GM18505 (cell line): ENCODE measurements around the gene ZCCHC2.

Source experiments
- ATAC-seq: cut with Tn5 transposase; IDR thresholded peaks from one replicate; pipeline ENCODE4 v1.9.1; 2021; ENCODE audit not compliant: unreplicated experiment
- POLR2A ChIP-seq: IDR thresholded peaks from 4 replicates; pipeline ENCODE4 v1.6.1; 2011; ENCODE audit warnings: borderline replicate concordance; ENCODE audit not compliant: insufficient read depth, insufficient read length; ENCODE audit errors: extremely low read depth

The ZCCHC2 gene

GRCh38 chr18:62498616-62499262 is 24.1 kb upstream of the ZCCHC2 start:
- TF ChIP-seq POLR2A: no peak
- ATAC-seq: no peak

GRCh38 chr18:62499263-62499650 is 23.6 kb upstream of the ZCCHC2 start:
- no peak for TF ChIP-seq POLR2A
- no peak for ATAC-seq

GRCh38 chr18:62500174-62500573 is 22.7 kb upstream of the ZCCHC2 start:
- no peak for ATAC-seq
- no peak for TF ChIP-seq POLR2A

- no peak for ATAC-seq
Measured at GRCh38 chr18:62500966-62501591, 21.7 kb upstream of the ZCCHC2 start.

GRCh38 chr18:62505669-62506494 is 16.9 kb upstream of the ZCCHC2 start:
- ATAC-seq: peak; percentile 94
- peak; percentile 22 for TF ChIP-seq POLR2A

More at GRCh38 chr18:62500966-62501591, 21.7 kb upstream of the ZCCHC2 start:
- no peak for TF ChIP-seq POLR2A

GRCh38 chr18:62506495-62507143 is 16.2 kb upstream of the ZCCHC2 start:
- ATAC-seq: peak; percentile 25
- TF ChIP-seq POLR2A: no peak

GRCh38 chr18:62509779-62510178 is 13.0 kb upstream of the ZCCHC2 start:
- no peak for TF ChIP-seq POLR2A
- ATAC-seq: no peak

GRCh38 chr18:62510789-62511188 is 12.0 kb upstream of the ZCCHC2 start:
- no peak for TF ChIP-seq POLR2A
- ATAC-seq: no peak

GRCh38 chr18:62512532-62512931 is 10.3 kb upstream of the ZCCHC2 start:
- TF ChIP-seq POLR2A: no peak
- no peak for ATAC-seq

GRCh38 chr18:62512996-62513395 is 9.8 kb upstream of the ZCCHC2 start:
- no peak for TF ChIP-seq POLR2A
- ATAC-seq: no peak

GRCh38 chr18:62514570-62514969 is 8.3 kb upstream of the ZCCHC2 start:
- ATAC-seq: no peak

GRCh38 chr18:62516242-62516641 is 6.6 kb upstream of the ZCCHC2 start:
- no peak for ATAC-seq
- TF ChIP-seq POLR2A: no peak

More at GRCh38 chr18:62514570-62514969, 8.3 kb upstream of the ZCCHC2 start:
- no peak for TF ChIP-seq POLR2A

GRCh38 chr18:62518460-62519375 is 4.1 kb upstream of the ZCCHC2 start:
- no peak for ATAC-seq
- TF ChIP-seq POLR2A: no peak

GRCh38 chr18:62519684-62520083 is 3.1 kb upstream of the ZCCHC2 start:
- ATAC-seq: no peak
- no peak for TF ChIP-seq POLR2A
